Astrocyte (in vitro differentiated cells and primary cell): ENCODE data around the gene PKMYT1.

Source experiments
- EZH2 ChIP-seq: IDR thresholded peaks from 2 replicates; pipeline ENCODE4 v1.6.1; 2012; ENCODE audit warnings: mild to moderate bottlenecking, low read length, inconsistent platforms; ENCODE audit not compliant: insufficient read depth
- TF ChIP-seq, protein P1 (sequence below): IDR thresholded peaks from 2 replicates; pipeline ENCODE4 v1.5.1; 2011; ENCODE audit warnings: low read depth, mild to moderate bottlenecking, inconsistent platforms, low read length, moderate library complexity; ENCODE audit not compliant: insufficient read depth

DNA sequence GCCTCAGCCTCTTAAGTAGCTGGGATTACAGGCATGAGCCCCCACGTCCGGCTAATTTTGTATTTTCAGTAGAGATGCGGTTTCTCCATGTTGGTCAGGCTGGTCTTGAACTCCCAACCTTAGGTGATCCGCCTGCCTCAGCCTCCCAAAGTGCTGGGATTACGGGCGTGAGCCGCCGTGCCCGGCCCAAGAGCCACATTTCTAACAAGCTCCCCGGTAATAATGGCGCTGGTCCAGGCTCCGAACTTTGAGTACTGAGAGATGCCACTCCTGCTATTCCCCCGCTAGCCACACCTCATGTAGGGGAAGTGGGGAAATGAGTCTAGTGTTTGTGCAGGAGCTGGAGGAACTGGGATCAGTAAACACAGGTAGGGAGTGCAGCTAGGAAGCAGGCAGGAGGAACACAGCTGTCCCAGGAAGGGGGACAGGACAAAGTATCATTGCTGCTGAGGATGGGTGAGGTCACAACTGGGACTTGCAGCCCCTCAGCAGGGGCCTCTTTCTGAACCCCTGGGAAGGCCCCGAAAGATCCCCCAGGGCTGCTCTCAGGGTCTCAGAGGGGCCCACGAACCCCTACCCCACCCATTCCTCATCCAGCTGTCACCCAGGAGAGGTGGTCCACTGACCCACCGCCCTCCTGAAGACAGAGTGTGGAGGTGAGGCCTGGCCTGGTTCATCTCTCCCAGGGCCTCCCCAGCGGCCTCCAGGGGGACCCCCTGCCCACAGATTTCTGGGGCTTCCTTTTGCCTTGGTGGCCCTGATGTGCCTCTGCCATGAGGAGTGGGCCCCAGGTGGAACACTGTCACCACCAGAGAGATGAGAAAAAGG is 19.8 kb downstream of the PKMYT1 start:
- TF ChIP-seq, protein P1, sequence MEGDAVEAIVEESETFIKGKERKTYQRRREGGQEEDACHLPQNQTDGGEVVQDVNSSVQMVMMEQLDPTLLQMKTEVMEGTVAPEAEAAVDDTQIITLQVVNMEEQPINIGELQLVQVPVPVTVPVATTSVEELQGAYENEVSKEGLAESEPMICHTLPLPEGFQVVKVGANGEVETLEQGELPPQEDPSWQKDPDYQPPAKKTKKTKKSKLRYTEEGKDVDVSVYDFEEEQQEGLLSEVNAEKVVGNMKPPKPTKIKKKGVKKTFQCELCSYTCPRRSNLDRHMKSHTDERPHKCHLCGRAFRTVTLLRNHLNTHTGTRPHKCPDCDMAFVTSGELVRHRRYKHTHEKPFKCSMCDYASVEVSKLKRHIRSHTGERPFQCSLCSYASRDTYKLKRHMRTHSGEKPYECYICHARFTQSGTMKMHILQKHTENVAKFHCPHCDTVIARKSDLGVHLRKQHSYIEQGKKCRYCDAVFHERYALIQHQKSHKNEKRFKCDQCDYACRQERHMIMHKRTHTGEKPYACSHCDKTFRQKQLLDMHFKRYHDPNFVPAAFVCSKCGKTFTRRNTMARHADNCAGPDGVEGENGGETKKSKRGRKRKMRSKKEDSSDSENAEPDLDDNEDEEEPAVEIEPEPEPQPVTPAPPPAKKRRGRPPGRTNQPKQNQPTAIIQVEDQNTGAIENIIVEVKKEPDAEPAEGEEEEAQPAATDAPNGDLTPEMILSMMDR: no peak
- no peak for TF ChIP-seq EZH2
